ENCODE results near the gene MSRB3.

The MSRB3 gene

GRCh38 chr12:65496617-65497016 lies 218.1 kb downstream of the MSRB3 start:
- H3K4me1 ChIP-seq (ENCODE audit: control insufficient read depth, insufficient read depth, low read length): peaks cover 4% of the 10 kb centered on the region; the same call in 1 of the 2 replicates
- no peak overlapping the region for H3K4me3 ChIP-seq (ENCODE audit: low read depth, low read length)

GRCh38 chr12:65497660-65498059 lies 219.2 kb downstream of the MSRB3 start:
- Histone ChIP-seq H3K27ac (ENCODE audit: low read depth, low read length) (no peak overlapping the region), H3K9ac (ENCODE audit: low read depth, low read length) (no peak overlapping the region), H3K4me1 (ENCODE audit: control insufficient read depth, insufficient read depth, low read length) (peaks cover 4% of the 10 kb centered on the region; the same call in 1 of the 2 replicates), H3K27me3 (ENCODE audit: control insufficient read depth, insufficient read depth, low read length) (no peaks in the 10 kb centered on the region), H3K9me3 (ENCODE audit: control insufficient read depth, insufficient read depth, low read length) (no peaks in the 10 kb centered on the region), H3K36me3 (ENCODE audit: control insufficient read depth, insufficient read depth, low read length) (no peaks in the 10 kb centered on the region), H3K4me3 (ENCODE audit: low read depth, low read length) (no peak overlapping the region)

More at GRCh38 chr12:65496617-65497016, 218.1 kb downstream of the MSRB3 start:
- H3K9ac ChIP-seq (ENCODE audit: low read depth, low read length): no peak overlapping the region
- no peaks in the 10 kb centered on the region for H3K27me3 ChIP-seq (ENCODE audit: control insufficient read depth, insufficient read depth, low read length)
- no peaks in the 10 kb centered on the region for H3K36me3 ChIP-seq (ENCODE audit: control insufficient read depth, insufficient read depth, low read length)
- H3K27ac ChIP-seq (ENCODE audit: low read depth, low read length): no peak overlapping the region
- H3K9me3 ChIP-seq (ENCODE audit: control insufficient read depth, insufficient read depth, low read length): no peaks in the 10 kb centered on the region

GRCh38 chr12:65499167-65499566 lies 220.7 kb downstream of the MSRB3 start:
- H3K27ac ChIP-seq (ENCODE audit: low read depth, low read length): no peak overlapping the region

GRCh38 chr12:65500091-65500900 lies 221.8 kb downstream of the MSRB3 start:
- Histone ChIP-seq H3K4me3 (ENCODE audit: low read depth, low read length) (no peak overlapping the region), H3K27me3 (ENCODE audit: control insufficient read depth, insufficient read depth, low read length) (no peaks in the 10 kb centered on the region), H3K9me3 (ENCODE audit: control insufficient read depth, insufficient read depth, low read length) (no peaks in the 10 kb centered on the region), H3K9ac (ENCODE audit: low read depth, low read length) (no peak overlapping the region), H3K4me1 (ENCODE audit: control insufficient read depth, insufficient read depth, low read length) (peaks cover 4% of the 10 kb centered on the region), H3K27ac (ENCODE audit: low read depth, low read length) (no peak overlapping the region), H3K36me3 (ENCODE audit: control insufficient read depth, insufficient read depth, low read length) (no peaks in the 10 kb centered on the region)

More at GRCh38 chr12:65499167-65499566, 220.7 kb downstream of the MSRB3 start:
- Histone ChIP-seq H3K27me3 (ENCODE audit: control insufficient read depth, insufficient read depth, low read length) (no peaks in the 10 kb centered on the region), H3K36me3 (ENCODE audit: control insufficient read depth, insufficient read depth, low read length) (no peaks in the 10 kb centered on the region), H3K9me3 (ENCODE audit: control insufficient read depth, insufficient read depth, low read length) (no peaks in the 10 kb centered on the region), H3K4me1 (ENCODE audit: control insufficient read depth, insufficient read depth, low read length) (peaks cover 4% of the 10 kb centered on the region; the same call in 1 of the 2 replicates), H3K4me3 (ENCODE audit: low read depth, low read length) (no peak overlapping the region), H3K9ac (ENCODE audit: low read depth, low read length) (no peak overlapping the region)

GRCh38 chr12:65501093-65501621 lies 222.7 kb downstream of the MSRB3 start:
- no peak overlapping the region for H3K27ac ChIP-seq (ENCODE audit: low read depth, low read length)
- peaks cover 8% of the 10 kb centered on the region; the same call in 1 of the 2 replicates for H3K4me1 ChIP-seq (ENCODE audit: control insufficient read depth, insufficient read depth, low read length)
- no peaks in the 10 kb centered on the region for H3K9me3 ChIP-seq (ENCODE audit: control insufficient read depth, insufficient read depth, low read length)
- H3K4me3 ChIP-seq (ENCODE audit: low read depth, low read length): no peak overlapping the region
- H3K9ac ChIP-seq (ENCODE audit: low read depth, low read length): no peak overlapping the region
- no peaks in the 10 kb centered on the region for H3K36me3 ChIP-seq (ENCODE audit: control insufficient read depth, insufficient read depth, low read length)
- no peaks in the 10 kb centered on the region for H3K27me3 ChIP-seq (ENCODE audit: control insufficient read depth, insufficient read depth, low read length)

- peaks cover 8% of the 10 kb centered on the region; the same call in 1 of the 2 replicates for H3K4me1 ChIP-seq (ENCODE audit: control insufficient read depth, insufficient read depth, low read length)
- no peaks in the 10 kb centered on the region for H3K36me3 ChIP-seq (ENCODE audit: control insufficient read depth, insufficient read depth, low read length)
- no peak overlapping the region for H3K4me3 ChIP-seq (ENCODE audit: low read depth, low read length)
- H3K27ac ChIP-seq (ENCODE audit: low read depth, low read length): no peak overlapping the region
- H3K27me3 ChIP-seq (ENCODE audit: control insufficient read depth, insufficient read depth, low read length): no peaks in the 10 kb centered on the region
- no peak overlapping the region for H3K9ac ChIP-seq (ENCODE audit: low read depth, low read length)
- H3K9me3 ChIP-seq (ENCODE audit: control insufficient read depth, insufficient read depth, low read length): no peaks in the 10 kb centered on the region
Observed at GRCh38 chr12:65501935-65502334, 223.5 kb downstream of the MSRB3 start.

GRCh38 chr12:65504417-65504816 lies 225.9 kb downstream of the MSRB3 start:
- Histone ChIP-seq H3K9ac (ENCODE audit: low read depth, low read length) (no peak overlapping the region), H3K36me3 (ENCODE audit: control insufficient read depth, insufficient read depth, low read length) (no peaks in the 10 kb centered on the region), H3K4me3 (ENCODE audit: low read depth, low read length) (no peak overlapping the region), H3K27ac (ENCODE audit: low read depth, low read length) (no peak overlapping the region), H3K9me3 (ENCODE audit: control insufficient read depth, insufficient read depth, low read length) (no peaks in the 10 kb centered on the region), H3K4me1 (ENCODE audit: control insufficient read depth, insufficient read depth, low read length) (peaks cover 8% of the 10 kb centered on the region; the same call in 1 of the 2 replicates), H3K27me3 (ENCODE audit: control insufficient read depth, insufficient read depth, low read length) (peaks cover 2% of the 10 kb centered on the region; the same call in 1 of the 2 replicates)

GRCh38 chr12:65505386-65506121 lies 227.1 kb downstream of the MSRB3 start:
- Histone ChIP-seq H3K4me3 (ENCODE audit: low read depth, low read length) (no peak overlapping the region), H3K9ac (ENCODE audit: low read depth, low read length) (no peak overlapping the region), H3K4me1 (ENCODE audit: control insufficient read depth, insufficient read depth, low read length) (peaks cover 16% of the 10 kb centered on the region), H3K27me3 (ENCODE audit: control insufficient read depth, insufficient read depth, low read length) (peaks cover 11% of the 10 kb centered on the region; the same call in 1 of the 2 replicates), H3K36me3 (ENCODE audit: control insufficient read depth, insufficient read depth, low read length) (no peaks in the 10 kb centered on the region), H3K9me3 (ENCODE audit: control insufficient read depth, insufficient read depth, low read length) (no peaks in the 10 kb centered on the region), H3K27ac (ENCODE audit: low read depth, low read length) (no peak overlapping the region)

- peaks cover 14% of the 10 kb centered on the region; the same call in 1 of the 2 replicates for H3K27me3 ChIP-seq (ENCODE audit: control insufficient read depth, insufficient read depth, low read length)
- peaks cover 26% of the 10 kb centered on the region for H3K4me1 ChIP-seq (ENCODE audit: control insufficient read depth, insufficient read depth, low read length)
- H3K4me3 ChIP-seq (ENCODE audit: low read depth, low read length): no peak overlapping the region
Observed at GRCh38 chr12:65508276-65509035, 230.0 kb downstream of the MSRB3 start.

GRCh38 chr12:65510007-65510406 lies 231.5 kb downstream of the MSRB3 start:
- peaks cover 26% of the 10 kb centered on the region for H3K4me1 ChIP-seq (ENCODE audit: control insufficient read depth, insufficient read depth, low read length)
- peaks cover 14% of the 10 kb centered on the region; the same call in 1 of the 2 replicates for H3K27me3 ChIP-seq (ENCODE audit: control insufficient read depth, insufficient read depth, low read length)
- no peaks in the 10 kb centered on the region for H3K9me3 ChIP-seq (ENCODE audit: control insufficient read depth, insufficient read depth, low read length)
- H3K27ac ChIP-seq (ENCODE audit: low read depth, low read length): peak overlapping the region; percentile 68
- no peaks in the 10 kb centered on the region for H3K36me3 ChIP-seq (ENCODE audit: control insufficient read depth, insufficient read depth, low read length)
- no peak overlapping the region for H3K9ac ChIP-seq (ENCODE audit: low read depth, low read length)
- no peak overlapping the region for H3K4me3 ChIP-seq (ENCODE audit: low read depth, low read length)

More at GRCh38 chr12:65508276-65509035, 230.0 kb downstream of the MSRB3 start:
- no peaks in the 10 kb centered on the region for H3K9me3 ChIP-seq (ENCODE audit: control insufficient read depth, insufficient read depth, low read length)
- H3K27ac ChIP-seq (ENCODE audit: low read depth, low read length): no peak overlapping the region
- H3K36me3 ChIP-seq (ENCODE audit: control insufficient read depth, insufficient read depth, low read length): no peaks in the 10 kb centered on the region
- H3K9ac ChIP-seq (ENCODE audit: low read depth, low read length): no peak overlapping the region

All from HUES48 (cell line).